A204.1 (cell line): ENCODE measurements around the gene VWA1.

Experiments used
- FAIRE-seq: peaks from 2 replicates; lab custom pipeline; 2012; peaks lifted over from hg19 to GRCh38; lab: Jason Lieb, UNC

Gene VWA1

GRCh38 chr1:1489231-1489630, 53.7 kb downstream of the VWA1 start:
- FAIRE-seq: no peak

GRCh38 chr1:1489861-1490260, 54.4 kb downstream of the VWA1 start:
- no peak for FAIRE-seq

- FAIRE-seq: no peak
Measured at GRCh38 chr1:1490633-1491230, 55.2 kb downstream of the VWA1 start.

GRCh38 chr1:1491601-1492000, 56.1 kb downstream of the VWA1 start:
- FAIRE-seq: no peak
